OCI-LY3 (cell line): ENCODE results near the gene SLC39A5.

Experiments
- H2AFZ ChIP-seq: fragments of 200-600, 300-600 bp; shearing (Covaris generic); 2 replicates; pipeline ENCODE4 v1.6.0; 2014; ENCODE audit warnings: antibody characterized with exemption, low read depth, low read length
- H3K27ac ChIP-seq: fragments of 200-600, 300-600 bp; sonication (generic); 2 replicates; pipeline ENCODE4 v1.5.1; 2014; ENCODE audit warnings: mild to moderate bottlenecking, low read length, moderate library complexity, mixed read lengths
- H3K27me3 ChIP-seq: fragments of 200-600, 300-600 bp; sonication (generic); 2 replicates; pipeline ENCODE4 v1.6.1; 2014; ENCODE audit warnings: low read depth, low read length, mixed read lengths
- H3K36me3 ChIP-seq: fragments of 200-600, 300-600 bp; sonication (generic); replicated peaks from 2 replicates; pipeline ENCODE3; 2014; ENCODE audit warnings: low read depth, low read length, mixed read lengths
- H3K4me1 ChIP-seq: fragments of 300-600, 200-600 bp; sonication (generic); 2 replicates; pipeline ENCODE4 v1.6.1; 2014; ENCODE audit warnings: low read length, mixed read lengths
- H3K4me2 ChIP-seq: fragments of 200-600, 300-600 bp; sonication (generic); 2 replicates; pipeline ENCODE4 v1.6.1; 2014; ENCODE audit warnings: low read length, mixed read lengths
- H3K4me3 ChIP-seq: fragments of 300-600, 200-600 bp; sonication (generic); 2 replicates; pipeline ENCODE4 v1.5.1; 2014; ENCODE audit warnings: antibody characterized with exemption, mild to moderate bottlenecking, low read length, moderate library complexity
- H3K79me2 ChIP-seq: fragments of 300-600, 200-600 bp; shearing (Covaris generic); 2 replicates; pipeline ENCODE4 v1.6.1; 2014; ENCODE audit warnings: mild to moderate bottlenecking, low read length, mixed read lengths
- H3K9ac ChIP-seq: fragments of 300-600, 200-600 bp; shearing (Covaris generic); 2 replicates; pipeline ENCODE4 v1.6.0; 2014; ENCODE audit warnings: mild to moderate bottlenecking, low read length, moderate library complexity
- H3K9me3 ChIP-seq: fragments of 200-600, 300-600 bp; shearing (Covaris generic); 2 replicates; pipeline ENCODE4 v1.6.1; 2014; ENCODE audit warnings: low read length, mixed read lengths; ENCODE audit not compliant: insufficient read depth
- H4K20me1 ChIP-seq: fragments of 200-600, 300-600 bp; sonication (generic); 2 replicates; pipeline ENCODE4 v1.6.1; 2016; ENCODE audit warnings: low read length, mixed read lengths; ENCODE audit not compliant: insufficient read depth
- CTCF ChIP-seq: fragments of 200-600, 300-600 bp; sonication (generic); IDR thresholded peaks from 2 replicates; pipeline ENCODE4 v1.5.1; 2014; ENCODE audit warnings: antibody characterized with exemption, low read length, low read depth
- EZH2phosphoT487 ChIP-seq: fragments of 200-600 bp; shearing (Covaris generic); IDR thresholded peaks from 2 replicates; pipeline ENCODE4 v1.6.1; 2018; ENCODE audit warnings: antibody characterized with exemption, mixed run types, low read depth

The SLC39A5 gene

GRCh38 chr12:56255671-56256070, 25.8 kb downstream of the SLC39A5 start:
- Histone ChIP-seq H3K4me1 (peaks cover 10% of the 10 kb centered on the region), H3K27ac (no peak overlapping the region), H3K9ac (no peak overlapping the region), H3K79me2 (peaks cover 21% of the 10 kb centered on the region), H3K4me3 (no peak overlapping the region), H3K9me3 (no peaks in the 10 kb centered on the region), H3K4me2 (no peak overlapping the region), H4K20me1 (no peaks in the 10 kb centered on the region), H3K36me3 (peaks cover 48% of the 10 kb centered on the region), H2AFZ (no peak overlapping the region), H3K27me3 (no peaks in the 10 kb centered on the region)
- TF ChIP-seq CTCF: no peak
- no peak for TF ChIP-seq EZH2phosphoT487

- TF ChIP-seq EZH2phosphoT487 (no peak), CTCF (no peak)
- H3K4me2 ChIP-seq: no peak overlapping the region
- H2AFZ ChIP-seq: no peak overlapping the region
- H3K4me1 ChIP-seq: peaks cover 10% of the 10 kb centered on the region
- peaks cover 21% of the 10 kb centered on the region for H3K79me2 ChIP-seq
- H3K4me3 ChIP-seq: no peak overlapping the region
- no peaks in the 10 kb centered on the region for H3K27me3 ChIP-seq
- H3K9me3 ChIP-seq: no peaks in the 10 kb centered on the region
- H3K36me3 ChIP-seq: peaks cover 48% of the 10 kb centered on the region
- H3K9ac ChIP-seq: no peak overlapping the region
- H4K20me1 ChIP-seq: no peaks in the 10 kb centered on the region
- H3K27ac ChIP-seq: no peak overlapping the region
These were observed 26.6 kb downstream of the SLC39A5 start for GRCh38 chr12:56256326-56256960.

DNA sequence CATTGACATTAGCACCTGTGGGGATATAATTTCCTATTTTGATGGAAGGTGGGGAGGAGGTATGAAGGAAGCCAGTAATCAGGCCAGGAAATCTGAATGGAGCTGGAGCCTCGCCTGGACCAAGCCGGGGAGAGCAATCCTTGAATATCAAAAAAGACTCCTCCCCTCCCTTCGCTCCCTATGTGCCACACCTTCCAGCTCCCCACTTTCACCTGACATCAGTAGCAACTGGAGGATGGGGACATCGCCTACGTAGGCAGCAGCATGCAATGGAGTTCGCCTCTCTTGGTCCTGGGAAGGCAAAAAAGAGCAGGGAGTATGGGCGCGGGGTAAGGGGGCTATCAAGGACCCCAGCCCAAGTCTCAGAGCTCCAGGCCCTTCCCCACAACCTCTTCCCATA, 27.2 kb downstream of the SLC39A5 start:
- no peaks in the 10 kb centered on the region for H4K20me1 ChIP-seq
- no peaks in the 10 kb centered on the region for H3K27me3 ChIP-seq
- H3K79me2 ChIP-seq: peaks cover 21% of the 10 kb centered on the region
- TF ChIP-seq CTCF (no peak), EZH2phosphoT487 (no peak)
- no peak overlapping the region for H3K27ac ChIP-seq
- H3K4me2 ChIP-seq: peak overlapping the region; percentile 94
- peaks cover 43% of the 10 kb centered on the region for H3K36me3 ChIP-seq
- H3K4me1 ChIP-seq: peaks cover 10% of the 10 kb centered on the region
- H3K9ac ChIP-seq: peak overlapping the region; percentile 83
- H3K4me3 ChIP-seq: peak overlapping the region; percentile 84
- H2AFZ ChIP-seq: no peak overlapping the region
- no peaks in the 10 kb centered on the region for H3K9me3 ChIP-seq

- H3K9ac ChIP-seq: peak overlapping the region; percentile 83
These were observed 27.7 kb downstream of the SLC39A5 start for GRCh38 chr12:56257491-56258067.

More at GRCh38 chr12:56257491-56258067, 27.7 kb downstream of the SLC39A5 start:
- H3K79me2 ChIP-seq: peaks cover 21% of the 10 kb centered on the region
- H3K27me3 ChIP-seq: no peaks in the 10 kb centered on the region
- H3K9me3 ChIP-seq: no peaks in the 10 kb centered on the region
- TF ChIP-seq EZH2phosphoT487 (no peak), CTCF (peak; percentile 7; the same call in 1 of the 2 replicates)
- H3K4me1 ChIP-seq: peaks cover 10% of the 10 kb centered on the region
- H2AFZ ChIP-seq: no peak overlapping the region
- H3K27ac ChIP-seq: peak overlapping the region; percentile 11
- H3K36me3 ChIP-seq: peaks cover 38% of the 10 kb centered on the region
- H4K20me1 ChIP-seq: no peaks in the 10 kb centered on the region
- H3K4me3 ChIP-seq: peak overlapping the region; percentile 84
- peak overlapping the region; percentile 94 for H3K4me2 ChIP-seq
